ENCODE data around the gene ADM.

The ADM gene

DNA sequence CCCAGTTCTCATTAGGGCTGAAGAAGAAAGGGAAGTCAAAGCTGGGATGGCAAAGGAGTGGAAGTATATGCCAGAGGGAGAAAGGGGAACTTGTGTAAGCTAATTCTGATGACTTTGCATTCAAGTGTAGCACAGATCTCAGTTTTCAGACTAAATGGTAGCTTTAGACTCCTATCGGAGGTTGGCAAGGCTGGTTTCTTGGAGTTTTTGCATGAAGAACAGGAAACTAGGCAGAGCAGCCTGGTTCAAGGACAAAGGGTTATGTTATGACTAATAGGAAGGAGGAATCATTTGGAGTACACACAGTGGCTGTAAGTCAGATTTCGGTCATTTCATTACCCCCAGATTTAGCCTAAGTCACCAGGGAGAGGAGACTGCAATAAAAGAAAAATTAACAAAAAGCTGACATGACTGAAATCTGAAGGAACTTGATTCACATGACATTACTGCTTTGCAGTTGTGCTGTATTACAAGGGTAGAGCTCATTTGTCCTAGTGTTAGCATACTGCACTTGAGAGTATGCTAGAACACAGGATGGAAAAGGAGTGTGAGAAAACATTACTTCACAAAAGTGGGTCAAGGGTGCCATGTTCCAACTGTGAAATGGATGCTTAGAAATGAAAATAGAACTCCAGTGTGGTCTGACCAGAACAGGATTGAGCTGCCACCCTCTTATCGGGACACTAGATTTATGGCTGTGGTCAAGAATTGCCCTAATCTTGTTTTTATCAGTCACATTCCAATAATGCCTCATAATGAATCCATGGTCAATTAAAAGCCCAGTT, 23.6 kb downstream of the ADM start:
- peak; percentile 58 for DNase-seq

DNA sequence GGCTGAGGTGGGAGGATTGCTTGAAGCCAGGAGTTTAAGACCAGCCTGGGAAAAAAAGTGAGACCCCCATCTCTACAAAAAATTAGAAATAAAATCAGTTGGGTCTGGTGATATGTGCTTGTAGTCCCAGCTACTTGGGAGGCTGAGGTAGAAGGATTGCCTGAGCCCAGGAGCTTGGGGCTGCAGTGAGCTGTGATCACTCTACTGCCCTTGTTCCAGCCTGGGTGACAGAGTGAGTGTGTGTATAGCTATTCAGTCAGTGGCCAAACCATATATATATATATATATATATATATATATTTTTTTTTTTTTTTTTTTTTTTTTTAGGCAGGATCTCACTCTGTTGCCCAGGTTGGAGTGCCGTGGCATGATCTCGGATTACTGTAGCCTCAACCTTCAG, 24.5 kb downstream of the ADM start:
- no peak for DNase-seq

DNA sequence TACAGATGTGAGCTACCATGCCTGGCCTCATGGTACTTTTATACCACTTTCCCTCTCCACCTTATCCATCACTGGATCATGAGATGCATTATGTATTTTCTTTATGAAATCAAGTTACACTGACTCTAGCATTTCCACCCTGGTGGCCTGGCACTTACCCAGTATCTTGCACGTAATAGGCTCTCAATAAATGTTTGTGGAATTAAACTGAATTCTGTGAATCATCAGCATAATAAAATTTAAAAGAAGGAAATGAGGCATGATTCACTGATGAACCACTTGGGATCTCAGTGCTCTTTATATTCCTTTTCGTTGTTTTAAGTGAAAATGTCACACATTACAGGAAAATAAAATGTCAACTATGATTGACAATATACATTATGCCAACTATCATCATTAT, 25.1 kb downstream of the ADM start:
- peak; percentile 94 for DNase-seq

DNA sequence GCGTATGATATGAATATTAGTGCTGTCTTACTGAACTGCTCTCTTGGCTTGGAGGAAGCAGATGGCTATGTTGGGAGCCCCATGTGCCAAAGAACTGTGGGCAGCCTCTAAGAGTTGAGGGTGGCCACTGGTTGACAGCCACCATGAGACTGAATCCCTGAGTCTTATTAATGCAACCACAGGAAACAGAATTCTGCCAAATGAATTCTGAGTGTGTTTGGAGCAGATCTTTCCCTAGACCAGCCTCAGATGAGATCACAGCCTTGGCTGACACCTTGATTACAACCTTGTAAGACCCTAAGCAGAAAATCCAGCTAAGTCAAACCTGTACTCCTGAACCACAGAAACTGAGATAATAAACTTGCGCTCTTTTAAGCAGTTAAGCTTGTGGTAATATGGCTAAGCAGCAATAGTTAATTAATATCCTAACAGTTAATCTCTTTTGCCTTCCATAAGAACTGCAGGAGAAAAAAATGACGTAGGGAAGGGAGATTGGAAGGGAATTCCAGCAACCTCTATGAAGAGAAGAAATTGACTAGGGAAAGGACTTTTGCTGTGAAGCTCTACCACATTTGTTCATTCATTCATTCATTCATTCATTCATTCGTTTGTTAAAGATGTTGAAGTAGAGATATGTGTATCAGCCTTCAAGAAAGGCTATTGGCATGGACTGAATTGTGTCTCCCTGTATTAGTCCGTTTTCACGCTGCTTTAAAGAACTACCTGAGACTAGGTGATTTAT, 26.8 kb downstream of the ADM start:
- no peak for DNase-seq

DNA sequence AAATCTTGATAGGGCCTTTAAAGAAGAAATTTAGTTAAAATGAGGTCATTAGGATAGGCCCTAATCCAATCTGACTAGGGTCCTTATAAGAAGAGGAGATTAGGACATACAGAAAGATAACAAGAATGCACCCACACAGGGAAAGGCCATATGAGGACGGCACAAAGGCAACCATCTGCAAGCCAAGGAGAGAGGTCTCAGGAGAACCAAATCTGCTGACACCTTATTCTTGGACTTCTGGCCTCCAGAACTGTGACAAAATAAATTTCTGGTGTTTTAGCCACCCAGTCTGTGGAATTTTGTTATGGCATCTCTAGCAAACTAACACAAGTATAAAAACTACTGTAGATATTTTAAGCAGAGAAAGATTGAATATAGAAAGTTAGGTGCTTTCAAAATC, 28.6 kb downstream of the ADM start:
- no peak for DNase-seq

DNA sequence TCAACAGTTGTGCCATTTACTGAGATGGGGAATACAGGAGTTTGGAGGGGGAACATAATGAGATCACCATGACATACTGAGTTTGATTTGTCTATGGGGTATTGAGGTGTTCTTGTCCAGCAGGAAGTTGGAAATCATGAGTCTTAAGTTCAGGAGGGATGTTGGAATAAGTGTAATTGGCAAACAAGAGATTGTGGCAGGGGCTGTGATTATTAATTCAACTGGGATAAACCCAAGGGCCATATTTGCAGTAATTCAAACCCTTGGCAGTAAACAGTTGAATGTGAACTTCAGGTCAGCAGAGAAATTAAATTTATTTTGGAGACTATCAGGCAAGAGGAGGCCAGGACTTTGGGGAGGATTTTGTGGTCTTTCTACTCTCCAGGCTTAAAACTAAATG, 33.4 kb downstream of the ADM start:
- no peak for DNase-seq

DNA sequence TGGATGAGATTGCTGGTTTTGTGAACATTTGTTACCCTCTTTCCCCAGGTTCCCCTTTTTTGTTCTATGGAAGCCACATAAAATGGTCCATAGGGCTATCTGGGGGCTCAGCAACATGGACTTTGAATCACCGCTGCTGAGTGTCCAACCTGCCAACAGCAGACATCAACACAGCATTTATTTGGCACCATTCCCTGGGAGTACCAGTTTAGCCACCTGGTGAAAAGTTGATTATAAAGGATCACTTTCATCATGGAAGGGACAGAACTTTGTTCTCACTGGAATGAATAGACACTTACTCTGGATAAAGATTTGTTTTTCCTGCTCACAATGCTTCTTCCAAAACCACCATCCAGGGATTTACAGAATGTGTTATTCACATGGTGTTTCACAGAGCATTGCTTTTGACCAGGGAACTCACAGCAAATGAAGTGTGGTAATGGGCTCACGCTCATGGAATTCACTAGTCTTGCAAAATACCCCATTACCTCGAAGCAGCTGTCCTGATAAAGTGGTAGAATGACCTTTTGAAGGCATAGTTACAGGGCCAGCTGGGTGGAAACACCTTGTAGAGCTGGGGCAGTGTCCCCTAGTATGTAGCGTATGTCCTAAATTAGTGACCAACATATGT, 43.9 kb downstream of the ADM start:
- DNase-seq: peak; percentile 52

DNA sequence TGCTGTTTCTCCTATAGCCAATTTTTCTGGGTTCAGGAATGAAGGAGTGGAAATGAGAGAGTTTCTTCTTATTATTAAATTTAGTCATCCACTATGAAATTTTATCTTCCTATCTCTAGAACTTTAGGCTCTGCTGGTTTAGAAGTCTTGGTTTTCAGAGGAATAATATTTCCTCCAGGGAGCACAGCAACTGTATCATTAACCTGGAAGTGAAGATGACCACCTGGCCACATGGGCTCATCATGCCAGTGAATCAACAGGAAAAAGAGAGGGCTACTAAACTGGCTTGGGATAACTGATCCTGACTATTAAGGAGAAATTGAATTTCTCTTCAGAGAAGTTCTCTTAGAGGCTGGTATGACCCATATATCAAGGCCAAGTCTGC, 44.4 kb downstream of the ADM start:
- DNase-seq: no peak

DNA sequence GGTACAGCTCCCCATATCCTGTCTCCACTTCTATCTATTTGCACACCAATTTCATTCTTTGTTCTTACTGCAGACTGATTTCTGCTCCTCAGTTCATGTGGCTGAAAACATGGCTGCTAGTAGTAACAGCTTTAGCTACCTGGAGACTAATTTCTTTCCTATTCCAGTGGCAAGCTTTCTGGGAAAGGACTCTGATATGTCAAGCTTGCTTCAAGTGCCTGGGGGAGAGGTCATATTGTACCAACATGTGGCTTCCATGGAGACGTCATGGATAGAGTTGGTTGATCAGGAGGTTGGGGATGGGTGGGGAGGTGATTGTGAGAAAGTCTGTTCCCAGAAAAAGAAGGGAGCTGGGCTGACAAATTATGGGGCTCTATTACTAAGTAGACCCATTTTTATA, 44.9 kb downstream of the ADM start:
- no peak for DNase-seq

DNA sequence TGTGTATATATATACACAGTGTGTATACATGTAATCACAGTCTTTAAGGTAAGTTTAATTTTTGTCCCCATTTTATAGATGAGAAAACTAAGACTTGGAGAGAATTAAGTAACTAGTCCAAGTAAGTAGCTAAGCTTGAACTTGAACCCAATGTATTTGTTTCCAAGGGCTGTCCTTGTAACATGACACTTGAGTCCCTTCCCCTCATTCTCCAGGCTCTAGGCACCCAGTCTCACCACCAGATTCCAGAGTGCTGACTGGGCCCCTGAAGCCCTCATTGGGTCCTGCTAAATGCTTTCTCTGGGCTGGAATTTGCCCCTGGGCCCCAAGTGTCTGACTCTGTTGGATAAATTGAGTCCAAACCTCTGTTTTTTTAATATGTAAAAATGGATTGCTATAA, 45.5 kb downstream of the ADM start:
- DNase-seq: peak; percentile 94

DNA sequence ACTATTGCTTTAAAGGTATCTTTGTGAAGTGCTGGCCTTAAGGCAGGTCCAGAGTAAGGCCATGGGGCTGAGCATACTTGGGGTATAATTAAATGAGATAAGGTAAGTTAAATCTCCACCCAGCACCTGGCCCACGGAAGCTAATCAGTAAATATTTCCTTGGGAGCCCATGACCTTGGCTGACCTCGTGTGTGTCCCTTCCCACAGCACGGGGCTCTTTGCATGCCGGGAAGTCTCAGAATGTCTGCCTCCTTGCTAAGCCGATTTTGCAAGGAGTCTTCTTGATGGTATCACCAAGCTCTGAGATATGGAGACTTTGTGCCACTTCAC, 46.5 kb downstream of the ADM start:
- no peak for DNase-seq

DNA sequence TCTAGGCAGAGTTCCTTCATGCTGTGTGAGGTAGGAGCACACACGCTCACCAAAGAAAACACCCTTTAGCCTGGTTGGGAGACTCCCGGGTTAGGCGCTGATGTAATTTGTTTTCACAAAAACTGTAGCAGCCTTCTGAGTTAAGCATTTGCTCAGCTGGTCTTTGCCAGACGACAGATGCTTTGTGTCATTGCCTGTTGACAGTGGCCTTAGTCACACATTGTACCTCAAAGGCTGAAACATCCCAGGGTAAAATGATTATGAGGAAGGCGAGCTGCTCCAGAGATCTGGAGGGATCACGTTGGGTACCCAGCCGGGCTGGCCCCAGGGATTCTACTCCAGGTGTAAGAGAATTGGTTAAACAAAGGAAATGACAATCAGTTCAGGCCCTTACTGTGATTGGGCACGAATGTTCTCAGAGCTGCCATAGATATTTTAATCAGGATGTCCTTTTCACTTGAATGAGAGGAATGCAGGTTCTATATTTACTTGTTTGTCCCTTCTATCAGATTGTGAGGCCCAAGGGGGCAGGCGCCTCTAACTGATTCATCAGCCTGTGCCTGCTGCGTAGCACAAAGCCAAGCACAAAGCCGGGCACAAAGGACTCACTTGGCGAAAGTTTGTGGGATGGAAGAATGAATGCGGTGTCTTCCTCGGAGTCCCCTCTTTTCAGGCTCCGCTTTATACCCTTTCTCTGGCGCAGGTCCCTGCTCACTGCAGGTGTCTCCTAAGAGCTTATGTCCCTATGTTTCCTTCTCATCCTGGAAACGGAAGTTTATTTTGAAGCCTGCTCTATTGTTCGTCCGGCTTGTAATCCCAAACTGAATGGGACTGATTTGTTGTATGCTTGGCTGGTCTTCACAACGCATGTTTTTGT, 47.1 kb downstream of the ADM start:
- DNase-seq: peak; percentile 97

DNA sequence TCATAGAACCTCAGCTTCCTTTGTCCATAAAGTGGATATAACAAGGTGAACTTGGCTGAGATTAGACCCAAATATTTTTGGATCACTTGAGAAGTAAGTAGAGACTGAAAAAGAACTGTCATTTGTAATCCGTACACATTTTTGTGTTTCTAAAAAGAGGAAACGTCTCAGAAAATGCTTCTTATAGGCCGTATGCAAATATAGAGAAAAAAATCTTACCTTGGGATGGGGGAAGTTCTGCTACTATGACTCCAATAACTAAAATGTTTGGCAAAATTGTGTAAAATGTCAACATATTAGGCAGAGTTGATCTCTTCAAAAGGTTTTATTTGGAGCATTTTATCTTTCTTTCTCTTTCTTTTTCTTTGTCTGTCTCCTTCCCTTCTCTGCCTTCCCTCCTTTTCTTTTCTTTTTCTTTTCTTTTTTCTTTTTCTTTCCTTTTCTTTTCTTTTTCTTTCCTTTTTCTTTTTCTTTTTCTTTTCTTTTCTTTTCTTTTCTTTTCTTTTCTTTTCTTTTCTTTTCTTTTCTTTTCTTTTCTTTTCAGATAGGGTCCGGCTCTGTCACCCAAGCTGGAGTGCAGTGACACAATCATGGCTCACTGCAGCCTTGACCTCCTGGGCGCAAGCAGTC, 48.2 kb downstream of the ADM start:
- no peak for DNase-seq

DNA sequence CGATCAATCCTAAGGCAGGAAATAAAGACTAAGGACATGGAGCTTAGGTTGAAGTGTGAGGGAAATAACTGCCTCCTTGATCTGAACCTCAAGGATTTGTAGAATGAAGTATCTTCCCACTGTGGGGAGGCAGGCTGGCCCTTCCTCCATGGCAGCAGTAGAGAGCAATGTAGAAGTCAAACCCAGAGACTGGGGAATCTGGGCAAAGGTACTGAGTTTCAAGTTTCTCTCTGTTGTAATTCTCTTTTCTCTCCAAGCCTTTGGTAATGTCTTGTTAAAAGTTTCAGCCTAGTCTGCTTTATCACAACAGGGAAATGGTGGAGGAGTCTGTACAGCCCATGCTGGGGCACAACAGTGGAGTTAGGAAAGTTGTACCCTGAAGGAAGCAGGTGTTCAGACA, 49.5 kb downstream of the ADM start:
- DNase-seq: no peak

DNA sequence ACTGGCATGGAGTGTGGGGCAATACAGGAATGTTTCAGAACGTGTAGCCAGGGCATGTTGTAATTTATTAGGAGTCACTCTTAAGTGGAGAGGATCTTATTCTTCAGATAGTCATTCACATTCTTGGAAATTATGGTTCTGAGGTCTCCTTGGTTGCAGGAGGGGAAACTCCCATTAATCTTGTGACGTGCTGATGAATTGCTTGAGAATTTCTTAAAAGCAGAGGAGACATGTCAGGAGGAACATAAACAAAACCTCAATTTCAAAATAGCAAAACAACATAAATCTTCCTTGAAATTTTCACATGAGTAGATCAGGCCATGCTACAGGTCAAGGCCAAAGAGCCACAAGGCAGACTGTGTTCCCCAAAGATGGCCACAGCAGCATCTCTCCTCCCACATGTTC, 50.4 kb downstream of the ADM start:
- peak; percentile 46 for DNase-seq

DNA sequence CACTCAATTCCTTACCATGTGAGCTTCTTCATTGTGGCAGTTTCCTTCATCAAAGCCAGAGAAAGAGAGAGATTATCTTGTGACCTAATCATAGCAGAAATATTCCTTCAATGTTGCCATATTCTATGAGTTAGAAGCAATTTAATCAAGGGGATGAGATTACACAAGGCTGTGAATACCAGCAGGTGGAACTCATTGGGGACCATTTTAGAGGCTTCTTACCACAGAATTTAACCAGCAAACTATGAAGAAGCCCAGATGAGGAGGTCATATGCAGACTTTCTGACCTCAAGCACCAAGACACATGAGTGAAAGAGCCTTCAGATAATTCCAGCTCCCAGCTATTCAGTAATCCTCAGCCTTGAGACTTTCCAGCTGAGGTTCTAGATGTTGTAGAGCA, 51.3 kb downstream of the ADM start:
- no peak for DNase-seq

All from fibroblast of skin of back (primary cell).